NCI-H82 (cell line): ENCODE measurements around the gene ETNK2.
A peak's percentile ranks its signal among the peaks of the same experiment; 100 is the strongest.

Experiments used
- DNase-seq: peaks from one replicate; lab custom pipeline; 2025; lab: John Stamatoyannopoulos, UW

ETNK2 gene

DNA sequence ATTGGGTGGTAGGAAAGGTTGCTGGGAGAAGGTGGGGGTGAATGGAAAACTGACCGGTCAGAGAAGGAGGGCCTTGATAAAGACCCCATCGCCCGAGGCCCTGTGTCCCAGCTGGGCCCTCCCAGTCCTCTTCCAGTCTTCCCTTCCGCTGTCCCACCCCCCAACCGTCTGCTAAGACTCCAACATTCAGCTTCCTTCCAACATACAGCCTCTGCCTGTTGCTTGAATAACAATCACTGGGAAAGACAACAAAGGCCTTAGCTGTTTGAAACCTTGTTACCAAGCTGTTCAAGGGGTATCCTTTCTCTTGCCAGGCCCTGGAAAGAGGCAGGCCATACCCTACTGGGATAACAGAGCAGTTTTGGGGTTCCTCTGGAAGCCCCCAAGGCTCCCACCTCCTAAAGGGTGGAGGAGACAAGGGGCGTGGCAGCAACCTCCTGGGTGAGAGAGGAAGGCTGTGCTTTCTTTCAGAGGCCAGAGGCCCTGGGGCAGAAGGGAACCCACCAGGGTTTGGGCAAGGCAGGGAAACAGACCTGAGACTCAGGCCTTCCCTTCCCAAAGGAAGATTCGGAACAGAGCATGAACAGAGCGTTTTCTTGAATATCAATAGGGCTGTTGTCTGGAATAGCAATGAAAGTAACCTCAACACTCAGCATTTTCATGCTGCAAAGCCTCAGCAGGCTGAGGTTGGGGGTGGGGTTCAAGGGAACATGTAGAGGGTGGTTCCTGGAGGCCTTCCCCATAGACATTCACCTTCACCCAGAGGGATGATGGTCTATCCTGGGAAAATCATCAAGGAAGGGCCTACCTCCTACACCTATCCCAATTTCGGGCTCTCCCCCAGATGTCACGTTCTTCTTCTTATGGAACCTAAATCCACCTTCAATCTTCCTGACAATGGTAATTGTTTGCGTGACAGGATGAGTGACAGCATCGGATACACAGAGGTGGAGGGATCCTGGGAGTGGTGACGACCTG, 4.1 kb downstream of the ETNK2 start:
- DNase-seq, result no peak

GRCh38 chr1:204146965-204147364, 4.9 kb downstream of the ETNK2 start:
- no peak for DNase-seq

- DNase-seq, result peak; percentile 87
These were observed 5.5 kb downstream of the ETNK2 start for GRCh38 chr1:204146309-204146708.

DNA sequence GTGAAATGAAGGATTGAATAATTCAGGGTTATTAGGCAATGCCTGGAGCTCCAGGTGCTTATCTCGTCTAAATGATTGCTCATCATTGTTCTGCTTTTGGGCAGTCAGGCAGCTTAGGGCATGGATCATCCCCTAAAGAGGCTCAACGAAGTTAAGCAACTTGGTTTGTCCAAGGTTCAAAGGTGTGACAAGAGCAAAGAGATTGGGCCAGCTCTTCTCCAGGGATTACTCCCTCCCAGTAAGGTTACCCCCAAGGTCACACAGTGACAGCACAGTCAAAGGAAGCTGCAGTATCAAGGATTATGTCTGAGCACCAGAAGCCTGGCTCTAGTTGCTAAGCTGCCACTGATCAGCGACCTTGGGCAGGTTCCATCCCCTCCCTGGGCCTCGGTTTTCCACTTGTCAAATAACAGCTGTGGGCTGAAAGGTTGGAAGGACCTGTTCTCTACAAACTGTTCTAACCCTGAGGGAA, 6.8 kb downstream of the ETNK2 start:
- peak; percentile 96 for DNase-seq

DNA sequence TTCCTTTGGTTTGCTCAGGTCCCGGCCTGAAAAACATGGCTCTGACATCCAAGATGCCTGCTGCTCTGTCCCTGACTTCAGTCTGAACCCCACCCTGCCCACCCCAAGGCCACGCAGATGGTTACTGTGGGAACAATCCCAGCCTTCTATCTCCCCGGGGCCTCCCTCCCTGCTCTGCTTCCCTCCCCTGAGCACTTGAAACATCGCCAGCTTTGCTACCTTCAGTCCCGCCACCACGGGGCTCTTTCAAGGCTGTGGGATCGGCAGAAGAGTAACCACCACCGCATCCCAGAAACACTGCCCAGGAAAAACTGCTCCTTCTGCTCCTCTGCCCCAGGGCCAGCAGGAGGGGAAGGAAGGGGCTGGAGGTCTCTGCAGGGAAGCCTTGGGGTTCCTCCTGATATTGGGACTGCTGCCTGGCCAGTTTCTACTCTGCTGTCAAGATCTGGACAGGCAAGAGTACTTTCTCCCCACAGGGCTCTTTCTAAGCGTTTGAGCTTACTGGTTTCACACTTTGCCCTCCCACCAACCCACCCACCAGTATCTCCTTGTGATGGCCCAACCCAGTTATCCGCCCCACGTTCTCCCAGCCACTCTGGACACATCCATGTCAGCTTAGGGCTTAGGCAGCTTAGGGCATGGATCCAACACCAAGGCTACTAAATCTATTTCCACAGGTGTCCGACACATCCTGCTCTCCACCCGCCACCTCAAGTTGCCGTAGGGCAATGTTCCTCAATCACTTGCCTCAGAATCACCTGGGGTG, 8.4 kb downstream of the ETNK2 start:
- DNase-seq, result no peak

- DNase-seq, result no peak
These were observed 9.5 kb downstream of the ETNK2 start for GRCh38 chr1:204142032-204142974.

- DNase-seq, result no peak
These were observed 10.7 kb downstream of the ETNK2 start for GRCh38 chr1:204141131-204141530.

GRCh38 chr1:204139952-204140351, 11.9 kb downstream of the ETNK2 start:
- no peak for DNase-seq

DNA sequence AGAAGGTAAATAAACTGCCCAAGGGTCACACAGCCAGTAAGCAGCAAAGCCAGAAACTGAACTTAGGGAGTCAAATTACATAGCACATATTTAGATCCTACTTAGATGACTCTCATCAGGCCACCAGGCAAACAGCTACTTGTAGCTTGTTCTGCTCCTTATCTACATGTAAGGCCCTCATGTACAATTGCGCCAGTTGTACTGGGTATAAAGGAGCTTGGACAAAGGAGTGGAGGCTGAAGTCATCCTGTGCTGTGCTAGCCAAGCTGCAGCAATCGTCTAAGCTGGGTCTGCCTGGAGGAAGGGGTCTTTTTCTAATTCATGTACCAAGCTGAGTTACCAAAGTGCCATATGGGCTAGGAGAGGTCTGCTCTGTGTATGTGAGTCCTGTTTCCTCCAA, 12.8 kb downstream of the ETNK2 start:
- no peak for DNase-seq

DNA sequence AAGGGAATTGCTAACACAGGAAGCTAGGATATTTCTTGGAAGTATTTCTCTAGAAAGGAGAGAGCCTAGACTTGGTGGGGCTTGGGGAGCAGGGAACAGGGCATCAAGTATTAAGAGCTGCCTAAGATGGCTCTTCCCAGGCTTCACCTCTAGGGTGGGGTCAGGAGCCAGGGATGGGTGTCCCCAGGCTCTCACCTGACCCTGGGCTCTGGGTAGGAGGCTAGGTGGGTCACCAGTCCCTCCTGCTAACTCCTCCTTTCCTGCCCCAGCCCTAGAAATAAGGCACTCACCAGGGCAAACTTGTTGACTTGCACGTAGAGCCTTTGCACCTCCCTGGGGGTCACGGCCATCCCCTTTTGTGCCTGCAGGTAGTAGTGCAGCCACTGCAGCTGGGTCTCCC, 15.0 kb downstream of the ETNK2 start:
- DNase-seq, result no peak

GRCh38 chr1:204134103-204134502, 17.7 kb downstream of the ETNK2 start:
- DNase-seq, result no peak

- no peak for DNase-seq
These were observed 19.1 kb downstream of the ETNK2 start for GRCh38 chr1:204132718-204133117.

- no peak for DNase-seq
These were observed 19.9 kb downstream of the ETNK2 start for GRCh38 chr1:204131978-204132377.

DNA sequence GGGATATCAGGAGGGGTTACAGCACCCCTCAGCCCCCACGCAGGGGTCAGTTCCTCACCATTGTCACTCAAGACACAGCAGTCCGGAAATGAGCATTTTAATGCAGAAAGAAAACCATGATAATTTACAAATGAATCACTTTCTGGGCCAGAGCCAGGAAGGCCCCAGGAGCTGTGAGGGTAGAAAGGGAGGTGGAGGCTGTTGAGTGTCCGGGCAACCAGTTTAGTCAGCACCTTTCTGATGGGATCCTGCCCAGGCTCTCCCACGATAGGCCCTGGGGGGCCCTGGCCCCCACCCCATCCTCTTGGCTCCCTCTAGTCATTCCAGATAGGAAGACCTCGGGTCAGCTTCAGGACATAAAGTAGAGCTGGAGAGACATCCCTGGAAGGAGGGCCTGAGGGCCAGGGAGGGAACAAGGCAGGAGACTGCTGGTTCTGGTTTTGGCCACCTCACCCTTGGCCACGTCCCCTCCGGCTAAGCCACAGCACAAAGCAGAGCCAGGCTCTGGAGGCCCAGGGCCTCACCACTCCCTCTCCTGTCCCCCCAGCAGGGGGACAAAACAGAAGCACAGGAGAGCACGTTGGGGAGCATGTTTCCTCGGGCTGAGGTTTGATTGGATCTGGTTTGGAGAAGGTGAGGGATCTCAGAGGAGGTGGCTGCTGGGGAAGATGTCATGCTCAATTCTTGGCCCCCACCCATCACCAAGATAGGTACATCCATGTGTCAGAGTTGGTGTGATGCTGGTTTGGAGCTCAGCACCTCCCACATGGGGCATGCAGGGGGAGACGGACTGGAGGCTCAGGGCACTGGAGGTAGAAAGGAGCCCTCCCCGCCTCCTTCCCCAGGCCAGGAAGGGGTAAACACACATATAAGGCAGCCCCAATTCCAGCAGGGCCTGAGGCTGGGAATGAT, 20.6 kb downstream of the ETNK2 start:
- no peak for DNase-seq

- DNase-seq, result no peak
These were observed 21.7 kb downstream of the ETNK2 start for GRCh38 chr1:204130178-204130577.

GRCh38 chr1:204128964-204129896, 22.6 kb downstream of the ETNK2 start:
- DNase-seq, result peak; percentile 90

- no peak for DNase-seq
These were observed 23.3 kb downstream of the ETNK2 start for GRCh38 chr1:204128464-204128963.

GRCh38 chr1:204127597-204128242, 24.1 kb downstream of the ETNK2 start:
- DNase-seq, result peak; percentile 92

DNA sequence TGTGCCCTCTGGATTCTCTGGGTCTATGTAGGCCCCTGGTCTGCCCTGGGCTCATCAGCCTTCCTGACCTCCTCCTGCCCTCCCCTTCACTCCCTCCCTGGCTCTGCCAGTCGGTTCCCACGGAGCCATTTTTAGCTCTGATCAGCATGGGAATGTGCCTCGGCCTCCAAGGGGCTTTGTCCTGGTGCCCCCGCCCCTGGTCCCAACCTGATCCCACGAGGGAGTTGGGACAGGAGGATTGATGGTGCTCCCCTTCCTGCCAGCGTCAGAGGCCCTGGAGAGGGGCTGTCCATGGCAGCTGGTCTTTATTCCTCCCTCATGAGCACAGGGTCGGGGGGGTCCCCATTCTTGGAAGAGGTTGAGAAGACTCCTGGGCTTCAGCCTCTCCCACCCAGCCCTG, 24.9 kb downstream of the ETNK2 start:
- no peak for DNase-seq
